HUES48 (cell line): ENCODE results near the gene TMEFF2.
"Not testable (repeated sequence)": the region's sequence is repeated elsewhere in the genome, so short reads cannot be mapped to it uniquely, and the experiment has no call there.

Experiments used
- H3K27ac ChIP-seq: one replicate; pipeline ENCODE4 v1.7.0; 2013; ENCODE audit warnings: low read depth, low read length, inconsistent platforms
- H3K27me3 ChIP-seq: 2 replicates; pipeline ENCODE4 v1.6.1; 2013; ENCODE audit warnings: mild to moderate bottlenecking, low read length; ENCODE audit not compliant: control insufficient read depth, insufficient read depth
- H3K36me3 ChIP-seq: 2 replicates; pipeline ENCODE4 v1.6.1; 2013; ENCODE audit warnings: low read length; ENCODE audit not compliant: control insufficient read depth, insufficient read depth
- H3K4me1 ChIP-seq: 2 replicates; pipeline ENCODE4 v1.6.1; 2013; ENCODE audit warnings: mild to moderate bottlenecking, low read length; ENCODE audit not compliant: control insufficient read depth, insufficient read depth
- H3K4me3 ChIP-seq: 2 replicates; pipeline ENCODE4 v1.5.1; 2013; ENCODE audit warnings: mild to moderate bottlenecking, low read depth, low read length
- H3K9ac ChIP-seq: 2 replicates; pipeline ENCODE4 v1.6.1; 2013; ENCODE audit warnings: mild to moderate bottlenecking, low read depth, low read length, moderate library complexity
- H3K9me3 ChIP-seq: 2 replicates; pipeline ENCODE4 v1.6.1; 2013; ENCODE audit warnings: low read length; ENCODE audit not compliant: control insufficient read depth, insufficient read depth

Gene TMEFF2

DNA sequence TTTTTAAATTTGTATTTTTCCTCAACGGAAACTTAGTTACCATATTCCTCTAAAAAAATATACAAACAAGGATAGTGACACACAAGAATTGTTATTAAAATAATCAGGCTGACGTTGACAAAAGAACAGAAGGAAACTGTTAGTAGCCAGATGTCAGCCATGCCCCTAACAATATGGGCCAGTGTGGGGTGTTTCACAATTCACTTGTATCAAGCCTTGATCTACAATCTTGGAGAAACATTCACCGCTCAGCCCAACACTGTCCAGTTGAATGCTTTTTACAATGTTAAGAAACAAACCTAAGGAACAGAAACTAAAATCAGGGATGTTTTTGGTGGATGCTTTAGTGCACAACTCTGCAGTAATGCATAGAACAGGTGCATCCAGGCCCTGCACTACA is 44.6 kb downstream of the TMEFF2 start:
- H3K4me1 ChIP-seq: peaks cover 3% of the 10 kb centered on the region; the same call in 1 of the 2 replicates
- H3K36me3 ChIP-seq: no peaks in the 10 kb centered on the region
- H3K9me3 ChIP-seq: no peaks in the 10 kb centered on the region
- no peak overlapping the region for H3K27ac ChIP-seq
- H3K9ac ChIP-seq: no peak overlapping the region
- H3K4me3 ChIP-seq: no peak overlapping the region
- H3K27me3 ChIP-seq: no peaks in the 10 kb centered on the region

GRCh38 chr2:192148620-192149321 is 46.0 kb downstream of the TMEFF2 start:
- Histone ChIP-seq H3K9me3 (no peaks in the 10 kb centered on the region), H3K4me3 (no peak overlapping the region), H3K4me1 (peaks cover 3% of the 10 kb centered on the region; the same call in 1 of the 2 replicates), H3K36me3 (no peaks in the 10 kb centered on the region), H3K27me3 (no peaks in the 10 kb centered on the region), H3K27ac (no peak overlapping the region), H3K9ac (no peak overlapping the region)

DNA sequence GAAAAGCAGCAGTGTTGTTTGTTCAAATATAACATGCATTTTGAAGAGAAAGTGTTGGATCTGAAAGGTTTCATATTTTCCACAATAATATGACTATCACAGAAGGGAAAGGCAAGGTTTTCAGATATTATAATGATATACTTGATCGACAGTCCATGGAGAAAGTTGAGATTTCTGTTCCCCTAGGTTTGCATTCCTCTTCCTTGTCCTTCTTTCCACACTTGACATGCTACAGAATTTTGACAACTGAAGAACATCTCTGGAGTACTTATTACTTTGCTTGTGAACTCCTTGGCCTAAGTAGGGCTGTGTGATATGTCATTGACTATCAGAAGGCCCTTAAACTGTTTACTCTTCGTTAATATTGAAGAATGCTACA is 46.5 kb downstream of the TMEFF2 start:
- no peak overlapping the region for H3K27ac ChIP-seq
- no peaks in the 10 kb centered on the region for H3K36me3 ChIP-seq
- no peak overlapping the region for H3K9ac ChIP-seq
- H3K4me3 ChIP-seq: no peak overlapping the region
- H3K27me3 ChIP-seq: no peaks in the 10 kb centered on the region
- H3K9me3 ChIP-seq: no peaks in the 10 kb centered on the region
- peaks cover 3% of the 10 kb centered on the region; the same call in 1 of the 2 replicates for H3K4me1 ChIP-seq

DNA sequence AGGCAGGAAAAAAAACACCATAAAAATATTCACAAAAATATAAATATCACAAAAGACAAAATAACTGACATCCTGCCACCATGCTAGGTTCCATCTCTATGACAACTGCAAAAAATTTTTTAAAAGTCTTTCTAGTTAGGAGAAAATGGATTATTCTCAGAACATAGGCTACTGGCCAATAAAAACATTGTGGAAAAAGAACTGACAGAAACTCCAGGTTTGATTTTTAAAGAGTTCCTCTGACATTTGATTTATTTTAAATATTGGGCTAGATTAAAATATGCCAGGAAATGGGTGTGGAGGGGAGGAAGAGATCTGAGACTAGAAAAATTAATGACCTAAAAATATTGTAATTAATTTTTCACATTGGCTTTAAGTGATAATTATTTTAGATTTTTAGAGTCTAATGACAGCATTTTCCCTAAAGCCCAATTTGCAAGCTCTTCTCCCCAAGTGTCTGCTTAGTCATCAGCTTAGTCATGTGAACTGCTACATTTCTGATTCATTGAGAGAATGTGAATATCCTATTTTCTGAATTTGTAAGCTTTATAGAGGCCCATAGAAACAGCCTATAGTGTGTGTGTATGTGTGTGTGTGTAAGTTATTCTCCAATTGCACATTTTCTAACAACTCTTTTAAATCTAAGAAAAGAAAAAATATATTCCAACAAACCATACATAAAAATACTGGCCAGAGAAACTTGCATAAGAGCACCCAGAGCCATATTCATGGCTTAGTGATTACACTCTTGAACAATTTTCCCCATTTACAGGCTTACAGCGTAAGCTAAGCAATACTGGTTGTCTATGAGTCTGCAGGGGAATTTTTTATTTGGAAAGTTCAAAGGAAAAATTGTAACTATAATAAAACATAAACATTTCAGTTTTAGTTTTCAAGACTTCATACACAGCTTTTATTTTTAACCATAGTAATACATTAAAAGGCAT is 48.4 kb downstream of the TMEFF2 start:
- no peaks in the 10 kb centered on the region for H3K27me3 ChIP-seq
- no peaks in the 10 kb centered on the region for H3K36me3 ChIP-seq
- no peak overlapping the region for H3K4me3 ChIP-seq
- H3K9me3 ChIP-seq: no peaks in the 10 kb centered on the region
- H3K9ac ChIP-seq: no peak overlapping the region
- H3K27ac ChIP-seq: no peak overlapping the region
- peaks cover 3% of the 10 kb centered on the region; the same call in 1 of the 2 replicates for H3K4me1 ChIP-seq

GRCh38 chr2:192145496-192145895 is 49.2 kb downstream of the TMEFF2 start:
- H3K9ac ChIP-seq: no peak overlapping the region
- no peaks in the 10 kb centered on the region for H3K27me3 ChIP-seq
- H3K4me3 ChIP-seq: no peak overlapping the region
- H3K27ac ChIP-seq: no peak overlapping the region
- no peaks in the 10 kb centered on the region for H3K9me3 ChIP-seq
- H3K4me1 ChIP-seq: peaks cover 3% of the 10 kb centered on the region; the same call in 1 of the 2 replicates
- H3K36me3 ChIP-seq: no peaks in the 10 kb centered on the region

DNA sequence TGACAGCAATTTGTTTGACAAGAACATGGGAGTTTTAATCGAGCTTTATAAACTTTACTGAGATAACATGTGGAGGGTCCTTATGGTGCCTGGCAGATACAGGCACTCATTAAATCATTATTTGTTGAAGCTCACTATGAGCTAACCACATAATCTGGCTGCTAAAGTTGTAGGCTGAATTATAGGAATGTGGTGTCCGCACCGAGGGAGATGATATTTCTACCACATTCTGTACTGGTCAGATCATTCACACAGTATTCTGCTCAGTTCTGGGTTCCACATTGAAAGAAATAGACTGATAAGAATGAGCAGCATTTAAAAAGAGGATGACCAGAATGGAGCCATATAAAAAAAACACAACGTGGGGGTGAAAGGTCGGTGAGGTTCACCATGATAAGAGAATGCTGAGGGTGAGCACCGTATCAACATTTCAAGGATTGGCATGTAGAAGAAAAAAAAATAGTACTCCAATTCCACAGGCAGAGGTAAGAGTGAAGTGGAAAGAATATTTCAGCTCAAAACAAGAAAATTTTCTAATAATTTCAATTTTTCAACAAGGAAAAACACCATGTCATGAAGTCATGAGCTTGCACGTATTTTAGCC is 54.4 kb downstream of the TMEFF2 start:
- Histone ChIP-seq H3K9ac (no peak overlapping the region), H3K9me3 (no peaks in the 10 kb centered on the region), H3K4me1 (0 out of 2 replicates have a peak, but pooled peaks cover 2% of the 10 kb centered on the region), H3K27me3 (no peaks in the 10 kb centered on the region), H3K27ac (no peak overlapping the region), H3K36me3 (no peaks in the 10 kb centered on the region), H3K4me3 (no peak overlapping the region)

GRCh38 chr2:192139813-192140212 is 54.9 kb downstream of the TMEFF2 start:
- Histone ChIP-seq H3K9ac (no peak overlapping the region), H3K27me3 (no peaks in the 10 kb centered on the region), H3K4me1 (0 out of 2 replicates have a peak, but pooled peaks cover 2% of the 10 kb centered on the region), H3K27ac (no peak overlapping the region), H3K4me3 (no peak overlapping the region), H3K9me3 (no peaks in the 10 kb centered on the region), H3K36me3 (no peaks in the 10 kb centered on the region)

GRCh38 chr2:192137451-192137850 is 57.3 kb downstream of the TMEFF2 start:
- Histone ChIP-seq H3K4me1 (0 out of 2 replicates have a peak, but pooled peaks cover 2% of the 10 kb centered on the region), H3K4me3 (no peak overlapping the region), H3K9ac (no peak overlapping the region), H3K27ac (no peak overlapping the region), H3K36me3 (no peaks in the 10 kb centered on the region), H3K9me3 (no peaks in the 10 kb centered on the region), H3K27me3 (no peaks in the 10 kb centered on the region)

DNA sequence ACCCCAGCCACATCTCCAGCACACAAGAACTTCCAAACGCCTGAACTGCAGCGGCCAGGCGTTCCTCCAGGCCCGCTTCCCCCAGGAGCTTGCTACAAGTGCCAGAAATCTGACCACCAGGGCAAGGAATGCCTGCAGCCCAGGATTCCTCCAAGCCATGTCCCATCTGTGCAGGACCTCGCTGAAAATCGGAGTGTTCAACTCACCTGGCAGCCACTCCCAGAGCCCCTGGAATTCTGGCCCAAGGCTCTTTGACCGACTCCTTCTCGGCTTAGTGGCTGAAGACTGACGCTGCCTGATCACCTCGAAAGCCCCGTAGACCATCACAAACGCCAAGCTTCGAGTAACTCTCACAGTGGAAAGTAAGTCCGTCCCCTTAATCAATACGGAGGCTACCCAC is 62.1 kb downstream of the TMEFF2 start:
- not testable (repeated sequence) for H3K9me3 ChIP-seq, H3K36me3 ChIP-seq, H3K4me3 ChIP-seq, H3K27me3 ChIP-seq, H3K9ac ChIP-seq, H3K27ac ChIP-seq
- peaks cover 21% of the 10 kb centered on the region for H3K4me1 ChIP-seq

- H3K9ac ChIP-seq, H3K27me3 ChIP-seq, H3K36me3 ChIP-seq, H3K4me3 ChIP-seq, H3K9me3 ChIP-seq, H3K27ac ChIP-seq: not testable (repeated sequence)
- peaks cover 25% of the 10 kb centered on the region for H3K4me1 ChIP-seq
These were observed 64.4 kb downstream of the TMEFF2 start for GRCh38 chr2:192130312-192130711.

DNA sequence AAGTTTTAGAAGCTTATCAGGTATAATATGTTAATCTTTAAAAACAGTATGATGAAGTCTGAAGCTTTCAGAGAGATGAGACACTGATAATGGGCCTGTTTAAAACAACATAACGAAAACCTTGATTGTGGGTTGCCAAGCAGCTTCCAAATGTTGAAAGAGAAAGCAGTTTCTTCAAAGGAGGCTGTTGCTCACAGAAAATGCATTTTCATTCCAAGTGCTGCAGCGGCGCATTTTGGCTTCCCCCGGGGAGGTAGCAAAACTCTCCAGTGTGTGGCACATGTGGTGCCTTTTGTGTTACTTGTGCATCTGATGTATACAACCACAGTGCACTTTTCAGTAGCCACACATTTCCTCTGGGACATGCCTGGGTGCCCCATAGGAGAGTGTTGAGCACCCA is 66.1 kb downstream of the TMEFF2 start:
- Histone ChIP-seq H3K4me3 (no peak overlapping the region), H3K27me3 (no peaks in the 10 kb centered on the region), H3K9me3 (no peaks in the 10 kb centered on the region), H3K27ac (no peak overlapping the region), H3K36me3 (no peaks in the 10 kb centered on the region), H3K9ac (no peak overlapping the region), H3K4me1 (peaks cover 25% of the 10 kb centered on the region)
